Hindlimb muscle (tissue), 1 donor: ENCODE measurements around the gene PDGFD. TPM values are rescaled to one million over a fixed set of nuclear protein-coding genes. Genes with fewer than 3 reads are reported as not detected.
A peak's percentile ranks its signal among the peaks of the same experiment; 100 is the strongest.

Experiments
- DNase-seq: peaks from one replicate; pipeline ENCODE4 v3.0.0-alpha.2; 2013
- polyA plus RNA-seq: library from polyadenylated mRNA; unstranded; fragments of 120-200 nt; gene quantifications from one replicate; pipeline ENCODE4 v1.2.1, GENCODE V29; 2013; ENCODE audit not compliant: insufficient read length

The PDGFD gene
- polyA plus RNA-seq = 19.1 TPM

DNA sequence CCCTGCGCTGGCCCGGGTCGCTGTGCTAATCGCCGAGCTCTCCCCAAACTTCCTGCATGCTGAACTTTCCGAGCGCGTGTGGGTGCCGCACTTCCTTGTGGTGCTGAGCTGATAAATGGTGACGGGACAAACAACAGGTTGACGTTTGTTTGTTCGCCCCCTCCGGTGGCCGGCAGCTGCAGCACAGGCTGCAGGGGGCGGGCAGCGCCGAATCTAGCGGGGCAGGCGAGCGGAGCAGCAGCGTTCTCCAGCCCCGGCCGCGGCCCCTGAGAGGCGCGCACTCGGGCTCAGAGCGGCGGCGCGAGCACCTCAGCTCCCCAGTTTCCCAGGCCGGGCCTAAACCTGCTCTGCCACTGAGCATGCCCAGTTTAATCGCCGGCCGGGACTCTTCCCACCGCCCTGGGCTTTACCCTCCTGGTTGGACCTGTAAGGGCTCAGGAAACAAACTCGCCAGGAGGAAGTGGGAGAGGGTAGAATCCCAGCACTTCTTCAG lies at the start of gene PDGFD:
Gene PDGFD (minus strand): TSS at position 120 of the 493 bp plus-strand sequence.
- peak; percentile 78 for DNase-seq

- no peak for DNase-seq
Observed at GRCh38 chr11:104206936-104207335, 43.0 kb upstream of the PDGFD start.

GRCh38 chr11:104205838-104206237 lies 41.9 kb upstream of the PDGFD start:
- no peak for DNase-seq

DNA sequence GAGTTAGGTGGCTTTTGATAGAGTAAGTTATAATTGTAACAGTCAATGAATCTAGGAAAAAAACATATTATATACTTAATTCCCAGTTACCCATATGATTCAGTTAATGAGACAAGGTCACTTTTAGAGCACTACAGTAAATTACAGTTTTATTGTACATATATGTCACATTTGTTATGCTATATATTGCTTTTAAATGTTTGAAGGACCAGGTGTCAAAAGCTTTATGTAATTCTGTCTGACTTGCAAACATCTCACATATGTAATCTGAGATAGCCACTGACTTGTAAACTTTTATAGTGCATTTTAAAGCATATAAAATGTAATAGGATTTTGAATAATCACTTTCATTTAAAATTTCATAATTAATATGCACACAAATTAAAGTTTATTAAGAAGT lies 36.7 kb upstream of the PDGFD start:
- DNase-seq = no peak

- no peak for DNase-seq
Observed at GRCh38 chr11:104199053-104199452, 35.1 kb upstream of the PDGFD start.

DNA sequence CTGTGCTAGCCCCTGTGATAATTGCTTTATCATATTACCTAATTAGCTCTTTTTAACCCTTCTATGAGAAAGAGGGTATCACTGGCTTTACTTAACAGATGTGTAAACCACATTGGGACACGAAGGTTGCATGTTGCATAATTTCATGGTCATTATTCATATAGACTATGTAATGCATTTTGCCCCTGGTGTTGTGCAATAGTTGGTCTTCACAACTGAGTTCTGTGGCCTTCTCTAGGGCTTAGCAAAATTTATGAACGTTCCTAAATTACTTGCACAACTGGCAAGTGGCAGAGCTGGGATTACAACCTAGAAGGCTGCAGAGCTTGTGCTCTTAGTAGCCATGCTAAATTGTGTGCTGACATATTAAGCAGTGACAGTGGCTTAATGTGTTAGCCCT lies 34.6 kb upstream of the PDGFD start:
- no peak for DNase-seq

DNA sequence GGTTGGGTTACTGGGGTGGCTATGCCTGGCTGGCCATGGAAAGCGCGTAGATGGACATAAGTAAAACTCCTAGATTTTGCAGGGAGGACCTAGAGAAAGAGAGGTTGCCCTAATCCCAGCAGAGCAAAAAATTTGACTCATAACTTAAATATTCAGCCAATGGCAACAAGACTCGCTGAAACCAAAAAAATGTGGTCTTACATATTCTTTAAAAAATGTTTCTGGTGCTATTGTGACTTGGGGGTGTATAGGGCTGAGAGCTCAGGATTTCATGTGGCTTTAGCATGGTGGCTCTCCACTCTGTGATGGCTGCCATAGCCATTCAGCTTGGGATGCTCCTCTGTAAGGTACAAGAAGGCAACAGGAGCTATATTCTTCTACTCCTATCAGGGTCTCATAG lies 27.2 kb upstream of the PDGFD start:
- DNase-seq = no peak

DNA sequence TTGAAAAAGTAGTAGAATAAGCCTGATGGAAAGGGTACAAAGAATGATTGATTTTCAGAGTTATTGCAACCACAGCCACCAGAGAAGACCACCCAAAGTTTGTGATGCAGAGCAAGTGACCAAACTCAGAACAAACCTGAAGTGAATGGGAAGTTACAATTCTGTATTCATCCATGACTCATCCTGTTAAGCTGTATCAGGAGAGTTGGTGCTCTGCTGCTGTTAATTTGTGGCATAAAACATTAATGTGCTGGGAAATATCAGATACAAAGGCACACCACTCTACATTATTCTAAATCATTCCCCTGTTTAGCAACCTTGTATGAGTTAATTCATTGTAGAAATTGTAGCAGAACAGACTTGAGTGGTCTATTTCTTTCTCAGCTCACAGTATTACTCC lies 19.6 kb upstream of the PDGFD start:
- no peak for DNase-seq

- DNase-seq = no peak
Observed at GRCh38 chr11:104175769-104176168, 11.8 kb upstream of the PDGFD start.

DNA sequence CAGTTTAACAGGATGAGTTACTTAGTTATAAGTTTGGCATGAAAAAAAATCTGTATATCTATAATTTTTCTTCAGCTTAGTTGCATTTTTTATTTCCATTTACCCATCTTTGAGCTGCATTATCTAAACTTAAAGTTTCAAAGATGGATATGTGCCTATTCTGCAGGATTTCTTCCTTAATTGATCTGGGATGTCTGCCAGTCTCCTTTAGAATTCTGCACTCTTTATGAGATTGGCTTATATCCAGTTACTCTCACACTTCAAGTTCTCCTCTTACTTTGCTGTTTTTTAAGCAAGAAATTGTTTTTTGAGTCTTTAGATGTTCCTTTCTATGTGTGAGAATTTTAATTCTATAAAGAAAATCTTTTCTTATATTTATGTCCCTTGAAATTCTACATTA lies 5.1 kb upstream of the PDGFD start:
- no peak for DNase-seq

GRCh38 chr11:104165014-104165413 lies 1.1 kb upstream of the PDGFD start:
- no peak for DNase-seq

- peak; percentile 36 for DNase-seq
Observed at GRCh38 chr11:104163100-104164027, 583 bp downstream of the PDGFD start.

GRCh38 chr11:104161751-104162450 lies 2.0 kb downstream of the PDGFD start:
- no peak for DNase-seq

GRCh38 chr11:104159356-104159755 lies 4.6 kb downstream of the PDGFD start:
- DNase-seq = no peak

DNA sequence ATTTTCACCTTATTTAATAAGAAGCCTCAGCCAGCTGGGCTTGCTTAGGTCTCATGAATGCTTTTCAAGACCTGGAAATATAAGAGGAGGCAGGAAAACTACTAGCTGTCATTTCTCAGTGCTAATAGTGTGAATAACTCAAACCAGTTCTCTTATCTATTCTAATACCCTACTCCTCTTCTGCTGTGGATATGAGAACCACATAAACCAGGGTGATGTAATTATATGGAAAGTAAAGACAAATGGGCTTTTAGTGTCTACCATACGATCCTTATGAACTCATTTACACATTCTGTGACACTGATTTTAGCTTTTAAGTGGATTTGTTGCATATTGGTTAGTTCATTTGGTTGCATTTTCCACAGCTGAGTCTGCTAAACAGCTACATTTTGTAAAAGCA lies 8.6 kb downstream of the PDGFD start:
- no peak for DNase-seq

- no peak for DNase-seq
Observed at GRCh38 chr11:104154296-104154695, 9.7 kb downstream of the PDGFD start.

DNA sequence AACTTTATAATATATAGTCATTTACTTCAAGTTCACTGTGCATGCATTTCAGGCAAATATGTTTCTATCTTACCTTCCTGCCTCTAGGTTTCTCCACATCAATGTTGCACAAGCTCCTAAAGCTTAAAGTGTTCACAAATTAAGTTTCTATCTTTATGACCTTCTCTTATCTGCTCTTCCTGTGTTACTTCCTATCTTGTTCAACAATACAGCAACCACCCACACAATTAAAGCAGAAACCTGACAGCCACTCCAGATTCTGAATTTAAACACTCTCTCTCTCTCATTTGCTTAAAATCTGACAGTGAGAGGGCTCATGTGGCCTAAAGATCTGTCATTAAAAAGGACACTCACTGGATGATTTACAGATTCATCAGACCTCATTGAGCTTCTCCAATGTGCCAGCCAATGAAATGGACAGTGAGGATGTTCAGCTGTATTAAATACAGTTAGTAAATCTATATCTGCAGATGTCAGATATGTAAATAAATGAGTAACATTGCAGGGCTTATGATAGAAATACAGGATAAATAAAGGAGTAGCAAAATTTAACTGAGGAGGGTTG lies 10.9 kb downstream of the PDGFD start:
- no peak for DNase-seq

DNA sequence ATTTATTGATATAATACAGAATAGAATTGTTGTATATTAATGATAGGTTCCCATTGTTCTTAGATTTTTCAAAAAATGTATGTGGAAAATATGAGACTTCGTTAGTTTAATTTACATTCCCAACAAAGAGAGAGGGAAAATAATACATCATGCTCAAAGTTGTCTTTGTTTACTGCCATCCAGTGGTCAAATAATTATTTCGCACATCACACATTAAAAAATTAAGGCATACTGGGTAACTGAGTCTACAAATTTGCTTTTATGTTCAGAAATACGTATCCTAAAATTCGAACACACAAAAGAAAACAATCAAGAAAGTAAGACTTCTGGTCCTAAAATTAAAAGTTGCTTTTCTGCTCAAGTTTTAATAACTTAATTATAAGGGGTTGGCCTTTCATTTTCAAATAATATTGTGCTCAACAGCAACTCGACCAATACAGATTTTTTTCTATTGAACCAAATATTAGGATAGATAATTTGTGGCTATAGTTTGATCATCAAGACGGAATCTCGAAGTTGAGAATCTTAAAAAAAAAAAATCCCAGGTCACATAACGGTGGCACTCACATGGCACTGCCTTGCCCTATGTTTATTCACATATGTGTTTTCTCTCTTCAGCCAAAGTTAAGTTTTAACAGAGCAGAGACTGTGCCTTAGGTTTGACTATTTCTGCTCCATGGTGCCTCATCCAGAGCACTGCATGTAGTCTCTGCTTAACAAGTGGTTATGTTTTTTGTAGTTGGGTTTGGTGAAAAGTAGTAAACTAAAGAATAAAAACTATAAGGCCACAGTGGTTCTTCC lies 12.3 kb downstream of the PDGFD start:
- DNase-seq = no peak

GRCh38 chr11:104148706-104149105 lies 15.2 kb downstream of the PDGFD start:
- DNase-seq = no peak

DNA sequence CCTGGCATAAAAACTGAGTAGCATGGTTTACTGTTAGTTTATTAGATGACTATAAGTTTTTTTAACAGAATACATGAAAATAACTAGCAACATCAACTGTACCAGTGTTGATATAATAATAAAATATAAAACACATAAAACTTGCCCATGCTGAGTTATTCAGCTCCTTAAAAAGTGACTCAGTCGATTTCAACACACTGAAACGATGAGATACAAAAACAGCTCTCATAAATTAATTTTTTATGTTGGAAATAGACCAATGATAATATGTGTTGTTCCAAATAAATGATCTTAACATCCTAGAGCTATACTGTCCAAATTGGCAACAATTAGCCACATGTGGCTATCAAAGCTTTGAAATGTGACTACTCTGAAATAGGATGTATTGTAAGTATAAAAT lies 15.9 kb downstream of the PDGFD start:
- DNase-seq = no peak

DNA sequence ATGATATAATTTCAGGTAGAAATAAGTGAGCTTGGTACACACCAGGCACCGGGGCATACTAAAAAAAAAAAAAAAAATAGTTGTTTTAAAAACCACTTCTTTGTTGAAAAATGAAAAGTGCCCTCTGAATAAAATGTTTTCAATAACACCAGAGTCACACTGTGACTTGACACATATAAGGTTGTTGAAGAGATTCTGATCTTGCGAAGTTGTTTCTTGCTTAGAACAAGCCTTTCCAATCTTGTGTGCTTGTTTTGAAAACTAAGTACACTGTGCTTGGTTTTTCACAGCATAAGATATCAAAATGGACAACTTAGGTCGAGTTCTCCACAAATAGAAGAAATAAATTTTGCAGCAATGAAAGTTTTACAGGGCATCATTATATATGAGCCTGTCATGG lies 17.0 kb downstream of the PDGFD start:
- DNase-seq = no peak

- no peak for DNase-seq
Observed at GRCh38 chr11:104146421-104146820, 17.5 kb downstream of the PDGFD start.

- no peak for DNase-seq
Observed at GRCh38 chr11:104145062-104145461, 18.9 kb downstream of the PDGFD start.
